NT2/D1 (cell line): ENCODE data around the gene DDX1.

Experiments
- DNase-seq: peaks from one replicate; pipeline ENCODE4 v3.0.0-alpha.2; 2011; ENCODE audit warnings: low read depth, low spot score
- H3K27me3 ChIP-seq: 2 replicates; pipeline ENCODE4 v1.6.0; 2011; ENCODE audit warnings: mild to moderate bottlenecking; ENCODE audit not compliant: insufficient read length, insufficient read depth
- H3K36me3 ChIP-seq: 2 replicates; pipeline ENCODE4 v1.6.1; 2011; ENCODE audit warnings: mild to moderate bottlenecking, low read length, mixed read lengths; ENCODE audit not compliant: insufficient read depth, insufficient read length
- H3K4me1 ChIP-seq: 2 replicates; pipeline ENCODE4 v1.5.1; 2011; ENCODE audit not compliant: insufficient read depth, insufficient read length
- H3K4me3 ChIP-seq: 2 replicates; pipeline ENCODE4 v1.5.1; 2011; ENCODE audit warnings: low read depth; ENCODE audit not compliant: insufficient read length
- H3K9ac ChIP-seq: 2 replicates; pipeline ENCODE4 v1.6.0; 2011; ENCODE audit warnings: low read depth; ENCODE audit not compliant: insufficient read length
- H3K9me3 ChIP-seq: 2 replicates; pipeline ENCODE4 v1.5.1; 2011; ENCODE audit warnings: mild to moderate bottlenecking, low read length; ENCODE audit not compliant: insufficient read depth
- SUZ12 ChIP-seq: IDR thresholded peaks from 2 replicates; pipeline ENCODE4 v1.6.1; 2011; ENCODE audit not compliant: insufficient read length, insufficient read depth; ENCODE audit errors: extremely low read depth
- YY1 ChIP-seq: IDR thresholded peaks from 2 replicates; pipeline ENCODE4 v1.6.1; 2011; ENCODE audit not compliant: insufficient read length, insufficient read depth
- ZNF274 ChIP-seq: IDR thresholded peaks from 2 replicates; pipeline ENCODE4 v1.6.1; 2011; ENCODE audit warnings: mild to moderate bottlenecking, low read depth, low read length

Gene DDX1

GRCh38 chr2:15643791-15644585, 52.3 kb downstream of the DDX1 start:
- no peak overlapping the region for H3K4me3 ChIP-seq
- no peak overlapping the region for H3K9ac ChIP-seq
- no peak for TF ChIP-seq YY1
- TF ChIP-seq ZNF274: no peak
- TF ChIP-seq SUZ12: no peak
- H3K36me3 ChIP-seq: no peaks in the 10 kb centered on the region
- DNase-seq: no peak
- H3K27me3 ChIP-seq: no peaks in the 10 kb centered on the region
- no peaks in the 10 kb centered on the region for H3K4me1 ChIP-seq
- H3K9me3 ChIP-seq: no peaks in the 10 kb centered on the region

- no peak for TF ChIP-seq ZNF274
- TF ChIP-seq YY1: no peak
- no peak for TF ChIP-seq SUZ12
- Histone ChIP-seq H3K36me3 (no peaks in the 10 kb centered on the region), H3K9ac (no peak overlapping the region), H3K27me3 (no peaks in the 10 kb centered on the region), H3K9me3 (no peaks in the 10 kb centered on the region), H3K4me1 (no peaks in the 10 kb centered on the region), H3K4me3 (no peak overlapping the region)
- no peak for DNase-seq
Observed at GRCh38 chr2:15645300-15645699, 53.6 kb downstream of the DDX1 start.

GRCh38 chr2:15645720-15646385, 54.2 kb downstream of the DDX1 start:
- H3K9me3 ChIP-seq: no peaks in the 10 kb centered on the region
- H3K27me3 ChIP-seq: no peaks in the 10 kb centered on the region
- H3K4me3 ChIP-seq: no peak overlapping the region
- TF ChIP-seq ZNF274: no peak
- TF ChIP-seq SUZ12: no peak
- no peak for TF ChIP-seq YY1
- H3K4me1 ChIP-seq: no peaks in the 10 kb centered on the region
- DNase-seq: no peak
- no peaks in the 10 kb centered on the region for H3K36me3 ChIP-seq
- H3K9ac ChIP-seq: no peak overlapping the region

- no peaks in the 10 kb centered on the region for H3K9me3 ChIP-seq
- H3K4me3 ChIP-seq: no peak overlapping the region
- H3K36me3 ChIP-seq: no peaks in the 10 kb centered on the region
- TF ChIP-seq YY1: no peak
- no peak for TF ChIP-seq ZNF274
- no peaks in the 10 kb centered on the region for H3K27me3 ChIP-seq
- DNase-seq: no peak
- H3K9ac ChIP-seq: no peak overlapping the region
- H3K4me1 ChIP-seq: no peaks in the 10 kb centered on the region
Observed at GRCh38 chr2:15646661-15647060, 55.0 kb downstream of the DDX1 start.

GRCh38 chr2:15647622-15648590, 56.2 kb downstream of the DDX1 start:
- H3K4me3 ChIP-seq: no peak overlapping the region
- H3K4me1 ChIP-seq: peaks cover 1% of the 10 kb centered on the region
- H3K9me3 ChIP-seq: no peaks in the 10 kb centered on the region
- no peak for DNase-seq
- H3K27me3 ChIP-seq: no peaks in the 10 kb centered on the region
- H3K36me3 ChIP-seq: no peaks in the 10 kb centered on the region
- no peak overlapping the region for H3K9ac ChIP-seq
- TF ChIP-seq SUZ12 (no peak), ZNF274 (no peak), YY1 (no peak)

GRCh38 chr2:15648593-15649525, 57.2 kb downstream of the DDX1 start:
- no peaks in the 10 kb centered on the region for H3K9me3 ChIP-seq
- H3K27me3 ChIP-seq: no peaks in the 10 kb centered on the region
- no peak for DNase-seq
- TF ChIP-seq ZNF274: no peak
- no peak for TF ChIP-seq SUZ12
- TF ChIP-seq YY1: no peak
- H3K4me1 ChIP-seq: peaks cover 4% of the 10 kb centered on the region
- no peaks in the 10 kb centered on the region for H3K36me3 ChIP-seq
- no peak overlapping the region for H3K9ac ChIP-seq
- no peak overlapping the region for H3K4me3 ChIP-seq
